ENCODE measurements around the gene GSK3A.

Gene GSK3A

DNA sequence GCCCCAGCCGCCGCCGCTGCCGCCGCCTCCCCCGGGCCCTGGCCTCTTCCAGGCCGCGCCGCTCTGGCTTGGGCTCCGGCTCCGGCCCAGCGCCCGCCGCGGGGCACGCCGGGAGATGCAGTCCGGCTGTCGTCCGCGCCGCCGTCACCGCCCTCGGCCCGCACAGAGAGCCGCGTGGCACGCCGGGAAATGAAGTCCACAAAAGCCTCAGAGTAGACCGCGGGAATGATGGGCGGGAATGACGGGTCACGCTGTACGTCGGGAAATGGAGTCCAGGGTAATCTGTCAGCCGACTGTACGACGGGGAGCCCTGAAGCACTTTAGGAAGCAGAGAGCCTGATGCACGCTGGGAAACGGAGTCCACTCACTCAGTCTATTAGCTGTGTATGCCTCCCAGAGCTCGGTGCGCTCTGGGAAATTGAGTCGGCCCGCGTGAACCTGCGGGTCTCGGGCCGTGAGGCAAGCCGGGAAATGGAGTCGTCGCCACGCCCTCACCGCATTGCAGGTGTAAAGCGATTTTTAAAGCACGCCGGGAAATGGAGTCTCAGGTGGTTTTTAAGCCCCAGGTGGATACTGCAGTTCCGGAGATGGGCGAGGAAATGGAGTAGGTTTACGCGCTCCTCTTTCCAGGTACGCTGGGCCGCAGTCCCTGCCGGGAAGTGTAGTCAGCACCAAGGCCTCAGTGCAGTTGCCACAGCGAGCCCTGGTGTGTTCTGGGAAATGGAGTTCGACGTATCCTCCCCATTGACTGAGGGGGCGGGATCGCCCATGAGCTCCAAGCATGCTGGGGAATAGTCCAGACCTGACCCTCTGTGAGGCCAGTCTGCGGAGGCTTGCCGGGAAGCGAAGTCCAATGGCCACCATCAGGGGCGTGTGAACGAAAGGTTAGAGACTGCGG, at the start of gene GSK3A:
Gene GSK3A (minus strand): TSS at position 91 of the 898 bp plus-strand sequence. CDS start 137 bp downstream, outside the sequence.
- DNase-seq (ENCODE audit: low read depth): peak; percentile 98

- DNase-seq (ENCODE audit: low read depth): no peak
Measured at GRCh38 chr19:42291435-42291810, 49.0 kb upstream of the GSK3A start.

GRCh38 chr19:42290523-42291434, 48.4 kb upstream of the GSK3A start:
- no peak for DNase-seq (ENCODE audit: low read depth)

DNA sequence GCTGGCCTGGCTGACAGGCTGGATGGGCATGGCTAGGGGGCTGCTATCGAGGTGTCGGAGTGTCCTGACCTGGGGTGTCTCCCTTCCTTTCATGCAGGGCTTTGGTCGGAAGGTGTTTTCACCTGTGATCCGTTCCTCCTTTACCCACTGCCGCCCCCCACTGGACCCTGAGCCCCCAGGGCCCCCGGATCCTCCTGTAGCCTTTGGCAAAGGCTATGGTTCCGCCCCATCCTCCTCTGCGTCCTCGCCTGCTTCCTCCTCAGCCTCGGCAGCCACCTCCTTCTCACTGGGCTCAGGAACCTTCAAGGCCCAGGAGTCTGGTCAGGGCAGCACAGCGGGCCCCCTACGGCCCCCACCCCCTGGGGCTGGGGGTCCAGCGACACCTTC, 47.7 kb upstream of the GSK3A start:
- no peak for DNase-seq (ENCODE audit: low read depth)

GRCh38 chr19:42289556-42290041, 47.2 kb upstream of the GSK3A start:
- DNase-seq (ENCODE audit: low read depth): no peak

DNA sequence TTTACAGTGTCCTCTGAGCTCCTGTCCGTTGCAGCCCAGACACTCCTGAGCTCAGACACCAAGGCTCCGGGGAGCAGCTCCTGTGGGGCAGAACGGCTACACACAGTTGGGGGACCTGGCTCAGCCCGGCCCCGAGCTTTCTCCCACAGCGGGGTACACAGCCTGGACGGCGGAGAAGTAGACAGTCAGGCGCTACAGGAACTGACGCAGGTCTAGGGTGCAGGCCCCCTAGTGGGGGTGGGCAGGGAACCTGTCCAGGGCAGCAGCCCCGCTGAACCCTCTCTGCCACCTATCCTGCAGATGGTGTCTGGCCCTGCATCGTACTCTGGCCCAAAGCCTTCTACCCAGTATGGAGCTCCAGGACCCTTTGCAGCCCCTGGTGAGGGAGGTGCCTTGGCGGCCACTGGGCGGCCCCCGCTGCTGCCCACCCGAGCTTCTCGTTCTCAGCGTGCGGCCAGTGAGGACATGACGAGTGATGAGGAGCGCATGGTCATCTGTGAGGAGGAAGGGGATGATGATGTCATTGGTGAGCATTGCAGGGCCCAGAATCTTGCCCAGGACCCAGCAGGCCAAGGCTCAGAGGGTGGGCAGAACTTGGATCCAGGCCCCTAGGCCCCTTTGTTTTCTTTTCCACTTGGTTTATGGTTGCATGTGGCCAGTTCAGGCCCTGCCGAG, 46.6 kb upstream of the GSK3A start:
- no peak for DNase-seq (ENCODE audit: low read depth)

GRCh38 chr19:42288387-42288786, 46.0 kb upstream of the GSK3A start:
- no peak for DNase-seq (ENCODE audit: low read depth)

DNA sequence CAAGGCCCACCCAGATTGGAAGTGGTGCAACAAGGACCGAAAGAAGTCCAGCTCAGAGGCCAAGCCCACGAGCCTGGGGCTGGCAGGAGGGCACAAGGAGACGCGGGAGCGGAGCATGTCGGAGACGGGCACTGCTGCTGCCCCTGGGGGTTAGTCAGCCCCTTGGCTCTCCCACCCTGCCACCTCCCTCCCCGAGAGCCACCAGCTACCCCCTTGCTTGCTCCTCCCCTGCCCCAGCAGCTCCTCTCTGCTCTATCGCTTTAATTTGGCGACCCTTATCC, 45.4 kb upstream of the GSK3A start:
- no peak for DNase-seq (ENCODE audit: low read depth)

DNA sequence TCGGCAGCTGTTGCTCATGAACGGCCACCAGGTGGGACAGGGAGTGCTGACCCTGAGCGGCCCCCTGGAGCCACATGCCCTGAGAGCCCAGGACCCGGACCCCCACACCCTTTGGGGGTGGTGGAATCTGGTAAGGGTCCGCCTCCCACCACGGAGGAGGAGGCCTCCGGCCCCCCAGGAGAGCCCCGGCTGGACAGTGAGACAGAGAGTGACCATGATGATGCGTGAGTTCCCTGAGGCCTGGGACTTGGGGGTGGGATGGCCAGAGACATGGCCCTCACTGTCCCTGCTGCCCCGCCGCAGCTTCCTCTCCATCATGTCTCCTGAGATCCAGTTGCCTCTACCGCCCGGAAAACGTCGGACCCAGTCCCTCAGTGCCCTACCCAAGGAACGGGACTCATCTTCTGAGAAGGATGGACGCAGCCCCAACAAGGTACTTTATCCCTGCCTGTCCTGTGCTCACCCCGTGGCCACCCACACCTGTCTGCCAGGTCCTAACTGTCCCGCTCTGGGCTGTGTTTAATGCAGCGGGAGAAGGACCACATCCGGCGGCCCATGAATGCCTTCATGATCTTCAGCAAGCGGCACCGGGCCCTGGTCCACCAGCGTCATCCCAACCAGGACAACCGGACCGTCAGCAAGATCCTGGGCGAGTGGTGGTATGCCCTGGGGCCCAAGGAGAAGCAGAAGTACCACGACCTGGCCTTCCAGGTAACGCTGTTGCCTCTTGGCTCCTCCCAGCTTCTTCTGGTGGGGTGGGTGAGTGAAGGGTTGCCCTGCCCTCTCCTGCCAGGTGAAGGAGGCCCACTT, 44.8 kb upstream of the GSK3A start:
- DNase-seq (ENCODE audit: low read depth): no peak

GRCh38 chr19:42286349-42287016, 44.1 kb upstream of the GSK3A start:
- DNase-seq (ENCODE audit: low read depth): no peak

GRCh38 chr19:42285988-42286348, 43.6 kb upstream of the GSK3A start:
- DNase-seq (ENCODE audit: low read depth): no peak

DNA sequence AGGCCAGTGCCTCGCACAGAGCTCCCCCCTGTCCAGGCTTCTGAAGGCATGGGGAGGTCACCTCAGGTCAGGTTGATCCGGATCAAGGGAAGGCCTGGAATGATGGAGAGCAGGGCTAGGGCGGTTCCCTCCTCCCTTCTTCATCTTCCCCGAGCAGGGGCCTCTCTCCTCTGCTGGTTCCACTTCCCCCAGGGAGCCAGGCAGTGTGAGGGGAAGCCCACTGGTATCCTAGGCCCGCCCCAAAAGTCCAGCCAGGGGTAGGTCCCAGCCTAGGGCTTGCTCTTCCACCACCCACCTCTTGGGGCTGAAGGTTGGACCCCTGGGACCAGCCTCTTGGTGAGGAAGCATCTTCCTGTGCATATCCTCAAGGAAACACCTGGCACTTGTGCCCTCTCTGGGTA, 43.1 kb upstream of the GSK3A start:
- no peak for DNase-seq (ENCODE audit: low read depth)

DNA sequence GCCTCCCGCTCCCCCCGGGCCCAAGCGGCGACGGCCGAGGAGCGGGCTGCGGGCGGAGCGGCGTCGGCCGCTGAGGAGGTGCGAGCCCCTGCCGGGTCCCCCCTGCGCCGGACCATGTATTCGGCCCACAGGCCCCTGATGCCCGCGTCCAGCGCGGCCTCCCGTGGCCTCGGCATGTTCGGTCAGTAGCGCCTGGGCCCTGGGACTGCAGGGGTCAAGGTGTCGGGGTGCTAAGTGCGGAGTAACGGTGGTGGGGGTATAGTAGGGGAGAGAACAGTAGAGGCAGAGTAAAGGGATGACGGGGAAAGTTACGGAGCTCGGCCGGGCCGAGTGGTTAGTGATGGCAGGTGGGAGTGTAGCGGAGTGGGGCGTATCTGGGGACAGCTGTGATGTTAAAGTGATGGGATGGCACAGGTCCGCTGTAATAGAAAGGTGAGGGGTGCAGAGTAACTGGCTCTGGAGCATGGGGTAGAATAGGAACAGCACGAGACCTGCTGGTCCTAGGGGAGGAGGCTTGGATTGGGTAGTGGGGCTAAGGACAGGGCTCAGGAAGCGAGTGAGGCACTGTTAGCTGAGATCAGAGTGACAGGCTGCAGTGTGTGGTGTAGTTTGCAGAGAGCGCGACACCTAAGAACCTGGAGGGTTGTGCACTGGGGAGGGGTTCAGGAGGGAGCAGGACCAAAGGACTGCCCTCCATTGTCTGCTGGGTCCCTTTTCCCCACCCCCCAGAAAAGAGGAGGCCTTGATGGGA, 42.4 kb upstream of the GSK3A start:
- no peak for DNase-seq (ENCODE audit: low read depth)

DNA sequence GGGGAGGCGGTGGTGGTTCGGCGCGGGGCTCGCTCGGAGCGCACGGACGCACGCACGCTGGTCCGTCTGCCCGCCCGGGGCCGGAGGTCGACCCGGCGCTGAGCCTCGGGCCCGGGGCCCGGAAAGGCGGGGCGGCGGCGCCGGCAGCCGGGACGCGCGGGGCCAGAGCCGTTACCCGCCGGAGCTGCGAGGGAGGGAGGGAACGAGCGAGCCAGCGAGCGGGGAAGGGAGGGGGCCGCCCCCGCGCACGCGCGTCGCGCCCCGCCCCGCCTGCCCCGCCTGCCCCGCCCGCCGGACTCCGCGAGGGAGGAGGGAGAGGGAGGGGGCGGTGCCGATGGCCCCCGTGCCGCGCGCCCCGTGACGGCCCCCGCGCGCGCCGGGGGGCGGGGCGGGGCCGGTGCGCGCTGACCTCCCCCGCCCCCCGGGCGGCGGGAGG, 41.7 kb upstream of the GSK3A start:
- no peak for DNase-seq (ENCODE audit: low read depth)

- no peak for DNase-seq (ENCODE audit: low read depth)
Measured at GRCh38 chr19:42283188-42284065, 41.0 kb upstream of the GSK3A start.

GRCh38 chr19:42282819-42283187, 40.4 kb upstream of the GSK3A start:
- DNase-seq (ENCODE audit: low read depth): no peak

- no peak for DNase-seq (ENCODE audit: low read depth)
Measured at GRCh38 chr19:42281827-42282762, 39.7 kb upstream of the GSK3A start.

- no peak for DNase-seq (ENCODE audit: low read depth)
Measured at GRCh38 chr19:42281146-42281826, 38.9 kb upstream of the GSK3A start.
